Stimulated activated CD8-positive, alpha-beta memory T cell treated with anti-CD3 and anti-CD28 coated beads, Interleukin-4, amount 100 ng/mL, for 48 hours (primary cell): ENCODE data around the gene PALD1.
"Not testable (repeated sequence)": the region's sequence is repeated elsewhere in the genome, so short reads cannot be mapped to it uniquely, and the experiment has no call there.

Experiments used
- DNase-seq: peaks from one replicate; pipeline ENCODE4 v3.0.0-alpha.2; 2020

PALD1 gene

GRCh38 chr10:70592746-70593512 lies 114.4 kb downstream of the PALD1 start:
- peak; percentile 23 for DNase-seq

GRCh38 chr10:70593513-70593890 lies 114.9 kb downstream of the PALD1 start:
- peak; percentile 23 for DNase-seq

- DNase-seq: peak; percentile 24
Measured at GRCh38 chr10:70594161-70594560, 115.6 kb downstream of the PALD1 start.

- peak; percentile 19 for DNase-seq
Measured at GRCh38 chr10:70595566-70596016, 117.0 kb downstream of the PALD1 start.

- DNase-seq: peak; percentile 22
Measured at GRCh38 chr10:70596110-70596798, 117.7 kb downstream of the PALD1 start.

GRCh38 chr10:70596860-70597809 lies 118.6 kb downstream of the PALD1 start:
- DNase-seq: peak; percentile 20

GRCh38 chr10:70597856-70598815 lies 119.6 kb downstream of the PALD1 start:
- peak; percentile 14 for DNase-seq

GRCh38 chr10:70598857-70599295 lies 120.3 kb downstream of the PALD1 start:
- DNase-seq: peak; percentile 23

- DNase-seq: no peak
Measured at GRCh38 chr10:70599319-70599718, 120.8 kb downstream of the PALD1 start.

GRCh38 chr10:70599791-70600190 lies 121.2 kb downstream of the PALD1 start:
- no peak for DNase-seq

- no peak for DNase-seq
Measured at GRCh38 chr10:70600512-70601395, 122.2 kb downstream of the PALD1 start.

GRCh38 chr10:70601746-70602145 lies 123.2 kb downstream of the PALD1 start:
- DNase-seq: no peak

GRCh38 chr10:70602665-70603448 lies 124.3 kb downstream of the PALD1 start, which contains the start of gene PRF1:
Gene PRF1 (minus strand): TSS chr10:70602741. CDS start chr10:70600902, 1,839 bp downstream.
- peak; percentile 89 for DNase-seq

- peak; percentile 72 for DNase-seq
Measured at GRCh38 chr10:70603449-70603801, 124.9 kb downstream of the PALD1 start.

- no peak for DNase-seq
Measured at GRCh38 chr10:70604106-70604505, 125.5 kb downstream of the PALD1 start.

- DNase-seq: no peak
Measured at GRCh38 chr10:70605161-70605560, 126.6 kb downstream of the PALD1 start.

GRCh38 chr10:70607936-70608335 lies 129.4 kb downstream of the PALD1 start:
- no peak for DNase-seq

GRCh38 chr10:70613941-70614340 lies 135.4 kb downstream of the PALD1 start:
- DNase-seq: no peak

GRCh38 chr10:70614364-70614763 lies 135.8 kb downstream of the PALD1 start:
- not testable (repeated sequence) for DNase-seq

- DNase-seq: no peak
Measured at GRCh38 chr10:70615211-70615610, 136.6 kb downstream of the PALD1 start.
